ENCODE results near the gene RAB9A.

DNA sequence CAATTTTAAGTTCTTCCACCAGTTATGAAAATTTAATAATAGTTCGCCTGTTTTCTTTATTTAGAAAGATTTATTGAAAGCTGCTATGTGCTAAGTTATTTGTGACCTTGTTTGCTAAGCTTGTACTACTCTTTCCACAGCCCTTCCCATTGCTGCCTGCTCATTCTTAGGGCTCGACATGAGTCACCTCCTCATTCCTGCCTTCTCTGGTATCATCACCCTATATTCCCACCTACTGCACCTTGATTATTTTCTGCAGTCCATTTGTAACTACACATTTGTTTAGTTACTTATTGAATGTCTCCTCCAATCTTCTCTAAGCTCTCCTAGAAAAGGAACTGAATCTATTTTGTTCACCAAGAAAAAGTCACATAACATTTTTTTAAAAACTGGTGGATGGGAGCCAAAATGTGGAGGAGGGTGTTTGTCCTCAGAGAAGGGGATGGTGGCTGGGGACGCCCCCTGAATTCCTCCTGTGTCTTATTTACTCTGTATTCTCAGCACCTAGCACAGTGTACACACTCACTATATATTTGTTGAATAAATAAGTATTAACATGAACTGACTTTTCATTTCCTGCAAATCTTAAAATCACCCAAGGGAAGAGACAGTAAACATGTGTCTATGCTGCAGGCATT is 3.7 kb upstream of the RAB9A start:
- TF ChIP-seq, protein P1, sequence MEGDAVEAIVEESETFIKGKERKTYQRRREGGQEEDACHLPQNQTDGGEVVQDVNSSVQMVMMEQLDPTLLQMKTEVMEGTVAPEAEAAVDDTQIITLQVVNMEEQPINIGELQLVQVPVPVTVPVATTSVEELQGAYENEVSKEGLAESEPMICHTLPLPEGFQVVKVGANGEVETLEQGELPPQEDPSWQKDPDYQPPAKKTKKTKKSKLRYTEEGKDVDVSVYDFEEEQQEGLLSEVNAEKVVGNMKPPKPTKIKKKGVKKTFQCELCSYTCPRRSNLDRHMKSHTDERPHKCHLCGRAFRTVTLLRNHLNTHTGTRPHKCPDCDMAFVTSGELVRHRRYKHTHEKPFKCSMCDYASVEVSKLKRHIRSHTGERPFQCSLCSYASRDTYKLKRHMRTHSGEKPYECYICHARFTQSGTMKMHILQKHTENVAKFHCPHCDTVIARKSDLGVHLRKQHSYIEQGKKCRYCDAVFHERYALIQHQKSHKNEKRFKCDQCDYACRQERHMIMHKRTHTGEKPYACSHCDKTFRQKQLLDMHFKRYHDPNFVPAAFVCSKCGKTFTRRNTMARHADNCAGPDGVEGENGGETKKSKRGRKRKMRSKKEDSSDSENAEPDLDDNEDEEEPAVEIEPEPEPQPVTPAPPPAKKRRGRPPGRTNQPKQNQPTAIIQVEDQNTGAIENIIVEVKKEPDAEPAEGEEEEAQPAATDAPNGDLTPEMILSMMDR (IDR thresholded peaks at IDR 0.05): no peak
- TF ChIP-seq POLR2A (IDR thresholded peaks at IDR 0.05): no peak

Data from thyroid gland (tissue), 4 donors.